ENCODE measurements around the gene ADPRM. TPM values are rescaled to one million over a fixed set of nuclear protein-coding genes. Genes with fewer than 3 reads are reported as not detected.

Gene ADPRM
- total RNA-seq, 4 donors from 2014 or later, result 8.8 to 22.4 (median 10.6) TPM

DNA sequence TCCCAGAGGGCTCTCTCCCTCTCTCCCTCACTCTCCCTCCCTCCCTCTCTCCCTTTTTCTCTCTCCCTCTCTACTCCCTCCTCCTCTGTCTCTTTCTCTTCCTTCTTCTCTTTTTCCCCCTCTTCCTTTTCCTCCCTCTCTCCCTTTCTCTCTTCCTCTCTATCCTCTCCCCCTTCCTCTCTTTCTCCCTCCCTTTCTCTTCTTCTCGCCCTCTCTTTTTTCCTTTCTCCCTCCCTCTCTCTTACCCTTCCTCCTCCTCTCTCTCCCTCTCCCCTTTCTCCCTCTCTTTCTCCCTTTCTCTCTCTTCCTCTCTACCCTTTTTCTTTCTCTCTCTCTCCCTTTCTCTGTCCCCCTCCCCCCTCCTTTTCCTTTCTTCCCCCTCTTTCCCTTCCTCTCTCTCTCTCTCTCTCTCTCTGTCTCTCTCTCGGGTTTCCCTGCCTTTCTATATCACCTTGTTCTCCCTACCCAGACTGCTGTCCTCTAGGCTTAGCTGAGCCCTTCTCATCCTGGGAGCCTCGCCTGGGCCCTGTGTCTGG is 58.3 kb downstream of the ADPRM start:
- Histone ChIP-seq H3K9me3 (no peaks in the 10 kb centered on the region), H3K4me1 (peaks cover 6% of the 10 kb centered on the region), H3K4me3 (no peak overlapping the region), H3K27me3 (no peaks in the 10 kb centered on the region), H3K36me3 (no peaks in the 10 kb centered on the region), H3K27ac (no peak overlapping the region)
- WGBS, result 87% methylated on average over 3 of the region's 3 CpGs
- no peak for DNase-seq (ENCODE audit: low spot score in 2 of 2)
- TF ChIP-seq, protein P1, sequence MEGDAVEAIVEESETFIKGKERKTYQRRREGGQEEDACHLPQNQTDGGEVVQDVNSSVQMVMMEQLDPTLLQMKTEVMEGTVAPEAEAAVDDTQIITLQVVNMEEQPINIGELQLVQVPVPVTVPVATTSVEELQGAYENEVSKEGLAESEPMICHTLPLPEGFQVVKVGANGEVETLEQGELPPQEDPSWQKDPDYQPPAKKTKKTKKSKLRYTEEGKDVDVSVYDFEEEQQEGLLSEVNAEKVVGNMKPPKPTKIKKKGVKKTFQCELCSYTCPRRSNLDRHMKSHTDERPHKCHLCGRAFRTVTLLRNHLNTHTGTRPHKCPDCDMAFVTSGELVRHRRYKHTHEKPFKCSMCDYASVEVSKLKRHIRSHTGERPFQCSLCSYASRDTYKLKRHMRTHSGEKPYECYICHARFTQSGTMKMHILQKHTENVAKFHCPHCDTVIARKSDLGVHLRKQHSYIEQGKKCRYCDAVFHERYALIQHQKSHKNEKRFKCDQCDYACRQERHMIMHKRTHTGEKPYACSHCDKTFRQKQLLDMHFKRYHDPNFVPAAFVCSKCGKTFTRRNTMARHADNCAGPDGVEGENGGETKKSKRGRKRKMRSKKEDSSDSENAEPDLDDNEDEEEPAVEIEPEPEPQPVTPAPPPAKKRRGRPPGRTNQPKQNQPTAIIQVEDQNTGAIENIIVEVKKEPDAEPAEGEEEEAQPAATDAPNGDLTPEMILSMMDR (IDR thresholded peaks at IDR 0.05), result no peak
- TF ChIP-seq POLR2AphosphoS5 (IDR thresholded peaks at IDR 0.05) (no peak), POLR2A (IDR thresholded peaks at IDR 0.05) (no peak), EP300 (IDR thresholded peaks at IDR 0.05) (no peak)

DNA sequence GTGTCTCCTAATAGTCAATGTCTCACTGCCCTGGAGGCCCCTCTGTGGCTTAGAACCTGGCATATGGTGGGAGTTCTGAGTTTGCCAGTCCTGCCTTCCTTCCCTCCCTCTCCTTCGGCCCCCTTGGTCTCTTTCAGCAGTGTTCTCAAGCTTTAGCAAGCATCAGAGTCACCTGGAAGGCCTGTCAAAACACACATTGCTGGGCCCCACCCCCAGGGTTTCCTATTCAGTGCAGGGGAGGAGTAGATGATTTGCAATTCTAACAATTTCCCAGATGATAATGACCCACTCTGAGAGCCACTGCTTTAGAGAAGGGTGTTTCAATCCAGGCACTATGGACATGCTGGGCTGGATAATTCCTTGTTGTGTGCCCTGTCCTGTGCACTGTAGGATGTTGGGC is 58.8 kb downstream of the ADPRM start:
- H3K4me1 ChIP-seq, result peaks cover 6% of the 10 kb centered on the region
- H3K27ac ChIP-seq, result no peak overlapping the region
- no peaks in the 10 kb centered on the region for H3K27me3 ChIP-seq
- H3K9me3 ChIP-seq, result no peaks in the 10 kb centered on the region
- WGBS, result 50% methylated on average over 1 of the region's 1 CpG
- H3K36me3 ChIP-seq, result no peaks in the 10 kb centered on the region
- DNase-seq (ENCODE audit: low spot score in 2 of 2), result no peak
- TF ChIP-seq, protein P1 (IDR thresholded peaks at IDR 0.05), result no peak
- TF ChIP-seq EP300 (IDR thresholded peaks at IDR 0.05), result no peak
- no peak for TF ChIP-seq POLR2AphosphoS5 (IDR thresholded peaks at IDR 0.05)
- no peak for TF ChIP-seq POLR2A (IDR thresholded peaks at IDR 0.05)
- H3K4me3 ChIP-seq, result no peak overlapping the region

DNA sequence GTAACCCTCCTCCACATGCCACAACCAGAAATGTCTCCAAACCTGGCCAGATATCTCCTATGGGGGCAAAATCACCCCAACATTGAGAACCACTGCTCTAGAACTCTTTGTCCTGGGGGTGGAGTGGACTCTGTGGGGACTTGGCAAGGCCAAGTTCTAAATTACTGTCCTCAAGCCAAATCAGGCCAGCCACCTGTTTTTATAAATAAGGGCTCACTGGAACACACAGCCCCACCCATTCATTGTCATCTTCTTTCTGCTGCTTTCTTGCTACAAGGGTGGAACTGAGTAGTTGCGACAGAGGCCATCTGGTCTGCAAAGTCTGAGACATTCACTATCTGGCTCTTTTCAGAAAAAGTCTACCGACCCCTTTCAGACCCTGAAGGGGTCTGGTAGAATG is 59.2 kb downstream of the ADPRM start:
- WGBS, result 68% methylated on average over 2 of the region's 2 CpGs
- Histone ChIP-seq H3K27me3 (no peaks in the 10 kb centered on the region), H3K27ac (no peak overlapping the region), H3K4me3 (no peak overlapping the region), H3K36me3 (no peaks in the 10 kb centered on the region), H3K9me3 (no peaks in the 10 kb centered on the region), H3K4me1 (peaks cover 6% of the 10 kb centered on the region)
- TF ChIP-seq POLR2A (IDR thresholded peaks at IDR 0.05), result no peak
- no peak for TF ChIP-seq EP300 (IDR thresholded peaks at IDR 0.05)
- TF ChIP-seq, protein P1 (IDR thresholded peaks at IDR 0.05), result no peak
- TF ChIP-seq POLR2AphosphoS5 (IDR thresholded peaks at IDR 0.05), result no peak
- no peak for DNase-seq (ENCODE audit: low spot score in 2 of 2)

DNA sequence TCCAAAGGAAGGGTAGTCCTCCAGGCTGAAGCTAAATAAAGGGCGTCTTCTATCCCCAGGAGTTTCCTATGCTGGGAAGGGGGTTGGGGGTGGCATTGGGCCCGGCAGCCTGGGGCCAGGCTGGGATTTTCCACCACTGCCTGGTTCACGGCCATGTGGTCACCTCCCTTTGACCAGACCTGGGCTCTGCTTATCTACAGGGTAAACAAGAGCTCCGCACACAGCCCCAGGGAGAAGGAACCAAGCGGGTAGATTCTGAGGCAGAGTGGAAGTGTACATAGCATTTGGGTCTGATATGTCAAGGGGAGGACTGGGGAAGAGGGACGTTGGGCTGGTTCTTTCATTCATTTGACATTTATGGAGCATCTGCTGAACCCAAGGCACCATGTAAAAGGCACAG is 59.7 kb downstream of the ADPRM start:
- no peak for DNase-seq (ENCODE audit: low spot score in 2 of 2)
- no peaks in the 10 kb centered on the region for H3K27me3 ChIP-seq
- WGBS, result 74% methylated on average over 5 of the region's 6 CpGs
- H3K4me1 ChIP-seq, result peaks cover 6% of the 10 kb centered on the region
- H3K9me3 ChIP-seq, result no peaks in the 10 kb centered on the region
- H3K36me3 ChIP-seq, result no peaks in the 10 kb centered on the region
- H3K27ac ChIP-seq, result no peak overlapping the region
- no peak overlapping the region for H3K4me3 ChIP-seq
- TF ChIP-seq EP300 (IDR thresholded peaks at IDR 0.05), result no peak
- TF ChIP-seq POLR2A (IDR thresholded peaks at IDR 0.05), result no peak
- TF ChIP-seq, protein P1 (IDR thresholded peaks at IDR 0.05), result no peak
- TF ChIP-seq POLR2AphosphoS5 (IDR thresholded peaks at IDR 0.05), result no peak

DNA sequence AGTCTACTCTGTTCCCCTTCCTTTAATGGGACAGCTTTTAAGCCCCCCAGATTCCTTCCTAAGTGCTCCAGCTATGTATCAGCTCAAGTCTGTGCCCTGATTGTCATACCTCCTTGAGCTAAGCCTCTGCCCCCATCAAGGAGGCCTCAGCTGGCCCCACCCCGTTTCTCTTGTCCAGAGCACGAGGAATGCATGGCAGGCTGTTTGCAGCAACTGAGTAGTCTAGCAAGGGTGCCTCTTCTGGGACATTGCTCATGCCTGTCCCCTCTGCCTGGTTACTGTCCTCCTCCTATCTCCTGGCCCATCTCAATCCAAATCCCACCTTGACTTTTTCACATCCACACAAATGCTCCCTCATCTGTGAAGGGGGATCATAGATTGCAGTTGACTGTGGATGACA is 60.3 kb downstream of the ADPRM start:
- no peaks in the 10 kb centered on the region for H3K36me3 ChIP-seq
- no peak overlapping the region for H3K4me3 ChIP-seq
- H3K9me3 ChIP-seq, result no peaks in the 10 kb centered on the region
- no peak for TF ChIP-seq POLR2A (IDR thresholded peaks at IDR 0.05)
- TF ChIP-seq POLR2AphosphoS5 (IDR thresholded peaks at IDR 0.05), result no peak
- TF ChIP-seq EP300 (IDR thresholded peaks at IDR 0.05), result no peak
- TF ChIP-seq, protein P1 (IDR thresholded peaks at IDR 0.05), result no peak
- WGBS, result 83% methylated on average over 2 of the region's 2 CpGs
- no peak for DNase-seq (ENCODE audit: low spot score in 2 of 2)
- no peak overlapping the region for H3K27ac ChIP-seq
- no peaks in the 10 kb centered on the region for H3K27me3 ChIP-seq
- H3K4me1 ChIP-seq, result peaks cover 6% of the 10 kb centered on the region
